ENCODE results near the gene TTLL11.
"Not testable (repeated sequence)": the region's sequence is repeated elsewhere in the genome, so short reads cannot be mapped to it uniquely, and the experiment has no call there.

Gene TTLL11

GRCh38 chr9:122078557-122078956 lies 14.6 kb downstream of the TTLL11 start:
- no peak for DNase-seq

- DNase-seq = no peak
Measured at GRCh38 chr9:122076773-122077172, 16.3 kb downstream of the TTLL11 start.

- no peak for DNase-seq
Measured at GRCh38 chr9:122076117-122076516, 17.0 kb downstream of the TTLL11 start.

GRCh38 chr9:122075135-122076030 lies 17.7 kb downstream of the TTLL11 start:
- DNase-seq = no peak

- no peak for DNase-seq
Measured at GRCh38 chr9:122071715-122072114, 21.4 kb downstream of the TTLL11 start.

GRCh38 chr9:122070728-122071515 lies 22.2 kb downstream of the TTLL11 start:
- no peak for DNase-seq

GRCh38 chr9:122066680-122067079 lies 26.4 kb downstream of the TTLL11 start:
- DNase-seq = not testable (repeated sequence)

- no peak for DNase-seq
Measured at GRCh38 chr9:122065923-122066629, 27.0 kb downstream of the TTLL11 start.

- DNase-seq = no peak
Measured at GRCh38 chr9:122060481-122060880, 32.6 kb downstream of the TTLL11 start.

- DNase-seq = no peak
Measured at GRCh38 chr9:122059955-122060324, 33.2 kb downstream of the TTLL11 start.

GRCh38 chr9:122059214-122059954 lies 33.7 kb downstream of the TTLL11 start:
- no peak for DNase-seq

GRCh38 chr9:122058709-122059108 lies 34.4 kb downstream of the TTLL11 start:
- DNase-seq = no peak

GRCh38 chr9:122058051-122058450 lies 35.1 kb downstream of the TTLL11 start:
- DNase-seq = no peak

- DNase-seq = no peak
Measured at GRCh38 chr9:122057211-122057610, 35.9 kb downstream of the TTLL11 start.

- no peak for DNase-seq
Measured at GRCh38 chr9:122056484-122056883, 36.6 kb downstream of the TTLL11 start.

- no peak for DNase-seq
Measured at GRCh38 chr9:122055701-122056100, 37.4 kb downstream of the TTLL11 start.

- DNase-seq = no peak
Measured at GRCh38 chr9:122053567-122054350, 39.3 kb downstream of the TTLL11 start.

- no peak for DNase-seq
Measured at GRCh38 chr9:122053064-122053463, 40.0 kb downstream of the TTLL11 start.

GRCh38 chr9:122051351-122052321 lies 41.5 kb downstream of the TTLL11 start:
- DNase-seq = no peak

- DNase-seq = no peak
Measured at GRCh38 chr9:122050167-122050566, 42.9 kb downstream of the TTLL11 start.

- no peak for DNase-seq
Measured at GRCh38 chr9:122042056-122042455, 51.1 kb downstream of the TTLL11 start.
